Mammary epithelial cell (primary cell): ENCODE measurements around the gene TIAM2.

Experiments
- EZH2 ChIP-seq: IDR thresholded peaks from 2 replicates; pipeline ENCODE4 v1.6.1; 2012; ENCODE audit warnings: low read length, inconsistent platforms, borderline replicate concordance
- TF ChIP-seq, protein P1 (sequence below), 2 donors: IDR thresholded peaks in 1 of 2; conservative IDR thresholded peaks in 1 of 2; 2 replicates each; pipeline ENCODE4 v1.5.1; 2011 to 2012; ENCODE audit warnings: inconsistent platforms in 2 of 2, low read length in 2 of 2, mild to moderate bottlenecking in 2 of 2, control low read depth in 1 of 2, low read depth in 1 of 2; ENCODE audit not compliant: insufficient read depth in 1 of 2; ENCODE audit errors: extremely low read depth in 1 of 2

DNA sequence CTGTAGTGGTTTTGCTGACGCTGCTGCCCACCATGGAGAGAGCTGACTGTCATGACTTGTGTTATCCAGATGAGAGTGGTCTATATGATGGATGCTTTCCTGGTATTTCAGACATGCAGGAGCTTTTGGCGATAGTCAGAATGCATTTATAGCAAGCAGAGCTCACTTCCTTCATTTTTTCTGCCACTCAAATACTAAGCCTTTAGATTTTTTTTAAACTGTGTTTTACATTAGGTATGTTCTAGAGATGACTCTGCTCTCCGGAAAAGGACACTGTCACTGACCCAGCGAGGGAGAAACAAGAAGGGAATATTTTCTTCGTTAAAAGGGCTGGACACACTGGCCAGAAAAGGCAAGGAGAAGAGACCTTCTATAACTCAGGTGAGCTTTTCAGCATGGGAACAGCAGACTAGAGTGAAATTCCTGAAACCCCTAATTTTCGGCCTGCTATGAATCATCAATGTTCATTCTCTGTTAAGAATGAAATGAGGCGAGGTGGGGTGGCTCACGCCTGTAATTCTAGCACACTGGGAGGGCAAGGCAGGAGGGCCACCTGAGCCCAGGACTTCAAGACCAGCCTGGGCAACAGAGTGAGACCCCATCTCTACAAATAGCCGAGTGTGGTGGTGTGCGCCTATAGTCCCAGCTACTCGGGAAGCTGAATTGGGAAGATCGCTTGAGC, 170.1 kb downstream of the TIAM2 start:
- TF ChIP-seq, protein P1, sequence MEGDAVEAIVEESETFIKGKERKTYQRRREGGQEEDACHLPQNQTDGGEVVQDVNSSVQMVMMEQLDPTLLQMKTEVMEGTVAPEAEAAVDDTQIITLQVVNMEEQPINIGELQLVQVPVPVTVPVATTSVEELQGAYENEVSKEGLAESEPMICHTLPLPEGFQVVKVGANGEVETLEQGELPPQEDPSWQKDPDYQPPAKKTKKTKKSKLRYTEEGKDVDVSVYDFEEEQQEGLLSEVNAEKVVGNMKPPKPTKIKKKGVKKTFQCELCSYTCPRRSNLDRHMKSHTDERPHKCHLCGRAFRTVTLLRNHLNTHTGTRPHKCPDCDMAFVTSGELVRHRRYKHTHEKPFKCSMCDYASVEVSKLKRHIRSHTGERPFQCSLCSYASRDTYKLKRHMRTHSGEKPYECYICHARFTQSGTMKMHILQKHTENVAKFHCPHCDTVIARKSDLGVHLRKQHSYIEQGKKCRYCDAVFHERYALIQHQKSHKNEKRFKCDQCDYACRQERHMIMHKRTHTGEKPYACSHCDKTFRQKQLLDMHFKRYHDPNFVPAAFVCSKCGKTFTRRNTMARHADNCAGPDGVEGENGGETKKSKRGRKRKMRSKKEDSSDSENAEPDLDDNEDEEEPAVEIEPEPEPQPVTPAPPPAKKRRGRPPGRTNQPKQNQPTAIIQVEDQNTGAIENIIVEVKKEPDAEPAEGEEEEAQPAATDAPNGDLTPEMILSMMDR (conservative IDR thresholded peaks at IDR 0.05 in 1 of 2, IDR thresholded peaks at IDR 0.05 in 1 of 2; ENCODE audit: extremely low read depth in 1 of 2, insufficient read depth in 1 of 2, low read depth in 1 of 2, low read length in 2 of 2) = no peak
- TF ChIP-seq EZH2 = no peak
